ENCODE data around the gene SLC38A3.

SLC38A3 gene

GRCh38 chr3:50269977-50270413 lies 64.9 kb downstream of the SLC38A3 start:
- Histone ChIP-seq H3K36me3 (ENCODE audit: control insufficient read depth, insufficient read depth, low read length) (no peaks in the 10 kb centered on the region), H3K27me3 (ENCODE audit: control insufficient read depth, insufficient read depth, low read length) (peaks cover 21% of the 10 kb centered on the region), H3K9me3 (ENCODE audit: control insufficient read depth, insufficient read depth, low read depth, low read length) (no peaks in the 10 kb centered on the region), H3K27ac (ENCODE audit: low read depth, low read length) (no peak overlapping the region), H3K9ac (ENCODE audit: low read length) (no peak overlapping the region), H3K4me3 (ENCODE audit: low read depth, low read length) (no peak overlapping the region), H3K4me1 (ENCODE audit: control insufficient read depth, insufficient read depth, low read length) (peaks cover 74% of the 10 kb centered on the region)

DNA sequence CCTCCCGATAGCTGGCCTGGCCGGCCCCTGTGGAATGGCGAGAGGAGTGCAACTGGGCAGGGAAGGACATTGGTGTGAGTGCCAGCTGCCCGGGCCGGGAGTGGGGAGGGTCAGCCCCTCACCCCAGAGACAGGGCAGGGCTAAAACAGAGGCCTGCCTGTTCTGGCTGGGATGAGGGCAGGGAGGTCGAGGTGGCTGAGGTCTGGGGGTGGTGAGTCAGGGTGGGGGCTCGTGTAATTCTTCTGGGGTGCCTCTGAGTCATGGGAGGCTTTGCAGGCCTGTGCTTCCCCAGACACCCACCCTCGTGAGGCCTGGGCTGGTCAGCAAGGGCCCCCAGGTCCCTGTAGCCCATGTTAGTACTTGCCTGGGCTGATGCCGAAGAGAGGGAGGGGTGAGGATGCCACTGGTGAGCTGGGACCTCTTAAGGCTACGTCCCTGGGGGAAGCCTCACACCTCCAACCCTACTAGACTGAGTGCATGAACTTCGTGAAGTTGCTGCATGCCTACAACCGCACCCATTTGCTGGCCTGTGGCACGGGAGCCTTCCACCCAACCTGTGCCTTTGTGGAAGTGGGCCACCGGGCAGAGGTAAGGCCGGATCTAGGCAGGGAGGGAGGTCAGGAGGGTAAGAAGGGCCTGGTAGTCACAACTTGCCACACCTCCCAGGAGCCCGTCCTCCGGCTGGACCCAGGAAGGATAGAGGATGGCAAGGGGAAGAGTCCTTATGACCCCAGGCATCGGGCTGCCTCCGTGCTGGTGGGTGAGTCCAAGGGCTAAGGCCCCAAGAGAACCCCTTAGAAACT lies 65.6 kb downstream of the SLC38A3 start:
- Histone ChIP-seq H3K27me3 (ENCODE audit: control insufficient read depth, insufficient read depth, low read length) (peaks cover 27% of the 10 kb centered on the region), H3K27ac (ENCODE audit: low read depth, low read length) (no peak overlapping the region), H3K4me1 (ENCODE audit: control insufficient read depth, insufficient read depth, low read length) (peaks cover 74% of the 10 kb centered on the region), H3K4me3 (ENCODE audit: low read depth, low read length) (no peak overlapping the region), H3K9ac (ENCODE audit: low read length) (no peak overlapping the region), H3K36me3 (ENCODE audit: control insufficient read depth, insufficient read depth, low read length) (no peaks in the 10 kb centered on the region), H3K9me3 (ENCODE audit: control insufficient read depth, insufficient read depth, low read depth, low read length) (no peaks in the 10 kb centered on the region)

Data from HUES6 (cell line).